SK-N-MC (cell line): Measurements from ENCODE around the gene F2RL3.

ENCODE experiments used
- EZH2 ChIP-seq: fragments of 200-600 bp; sonication (generic); IDR thresholded peaks from one replicate; pipeline ENCODE4 v1.6.1; 2017; ENCODE audit warnings: antibody characterized with exemption
- FOXP2 ChIP-seq: optimal IDR thresholded peaks from 2 replicates; pipeline ENCODE3; 2011; ENCODE audit warnings: mild to moderate bottlenecking, moderate library complexity; ENCODE audit not compliant: insufficient read depth; ENCODE audit errors: extremely low read length, control extremely low read depth
- POLR2AphosphoS5 ChIP-seq: IDR thresholded peaks from 2 replicates; pipeline ENCODE4 v1.6.1; 2012; ENCODE audit warnings: mild to moderate bottlenecking, low read depth, low read length, borderline replicate concordance

DNA sequence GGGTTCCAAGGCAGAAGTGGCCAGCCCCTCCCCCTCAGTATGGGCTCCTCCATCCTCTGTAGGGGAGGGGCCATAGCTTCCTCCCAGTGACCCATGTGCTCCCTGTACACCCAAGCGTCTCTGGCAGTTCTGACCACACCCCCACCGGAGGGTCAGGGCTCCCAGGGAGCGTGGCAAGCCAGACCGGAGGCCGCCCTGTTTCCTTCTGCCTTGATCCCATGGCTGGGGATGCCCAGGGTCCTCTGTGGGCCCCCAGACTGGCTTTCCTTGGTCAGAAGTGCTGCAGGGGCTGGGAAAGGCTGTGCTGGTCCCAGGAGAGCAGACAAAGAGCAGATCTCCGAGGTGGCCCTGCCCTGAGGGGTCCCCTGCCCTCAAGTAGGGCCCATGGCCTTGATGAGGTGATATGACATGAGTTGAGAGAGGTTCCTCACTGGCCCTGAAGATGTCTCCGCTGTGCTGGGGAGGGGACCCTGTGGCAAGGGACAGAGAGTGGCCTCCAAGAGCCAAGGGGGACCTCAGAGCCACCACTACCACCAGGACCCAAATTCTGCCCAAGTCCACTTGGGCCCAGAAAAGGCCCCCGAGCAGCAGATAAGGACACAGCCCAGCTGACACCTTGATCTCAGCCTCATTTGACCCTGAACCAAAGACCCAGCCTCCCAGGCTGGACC is 7.8 kb upstream of the F2RL3 start:
- TF ChIP-seq EZH2 (no peak), POLR2AphosphoS5 (no peak; the same call in 1 of the 2 replicates), FOXP2 (no peak)
